HepG2 (cell line): Measurements from ENCODE around the gene BATF3. TPM values are rescaled to one million over a fixed set of nuclear protein-coding genes. Genes with fewer than 3 reads are reported as not detected.

Source experiments
- ATAC-seq: fragments of 200-7000 bp; cut with Tn5 transposase; 3 replicates; pipeline ENCODE4 v1.9.1; 2020; ENCODE audit warnings: mild to moderate bottlenecking, moderate library complexity
- BruUV-seq: library from RNA; stranded (reverse); fragments of 400-500 nt; replicated peaks from 2 replicates; lab custom pipeline; 2021; lab: Mats Ljungman, UMichigan
- CTCF ChIA-PET: fragments of 300-600 bp; formaldehyde crosslinking; extraction: SDS; loops from one replicate; lab custom pipeline; 2021; ENCODE audit warnings: low total read pairs, inconsistent platforms, low intra/inter-chr PET ratio; lab: Yijun Ruan, JAX
- POLR2A ChIA-PET: fragments of 350-600 bp; sonication (Branson Sonifier 250); formaldehyde crosslinking; loops from one replicate; lab custom pipeline; 2020; ENCODE audit warnings: antibody characterized with exemption, inconsistent platforms; lab: Yijun Ruan, JAX
- DNase-seq: peaks from one replicate; pipeline ENCODE4 v3.0.0-alpha.2; 2015; ENCODE audit warnings: low spot score
- FAIRE-seq: peaks from 3 replicates; lab custom pipeline; 2011; peaks lifted over from hg19 to GRCh38; lab: Jason Lieb, UNC
- H2AFZ ChIP-seq: one replicate; pipeline ENCODE4 v1.6.1; 2011; ENCODE audit warnings: low read length, inconsistent platforms
- H3K27ac ChIP-seq: fragments of 300-600 bp; 3 replicates; pipeline ENCODE4 v1.8.0; 2011; ENCODE audit warnings: mixed run types, mild to moderate bottlenecking, mixed read lengths, low read length, inconsistent platforms; ENCODE audit not compliant: insufficient read depth; ENCODE audit errors: extremely low read length
- H3K27me3 ChIP-seq, 2 experiments: fragments of 200-600 bp in 1 of 2; 2 replicates in 1 of 2; 3 replicates in 1 of 2; pipeline versions ENCODE4 v1.6.0 to v1.8.0; 2011; ENCODE audit warnings: low read length in 2 of 2, mild to moderate bottlenecking in 2 of 2, moderate library complexity in 2 of 2, inconsistent platforms in 1 of 2; ENCODE audit not compliant: insufficient read depth in 2 of 2, control insufficient read depth in 1 of 2
- H3K36me3 ChIP-seq, 2 experiments: fragments of 200-600 bp in 1 of 2; replicated peaks in 1 of 2; 2 replicates in 1 of 2; 3 replicates in 1 of 2; pipeline versions ENCODE4 v1.5.1 to v1.8.0; 2011; ENCODE audit warnings: low read length in 2 of 2, inconsistent platforms in 1 of 2; ENCODE audit not compliant: insufficient read depth in 2 of 2, control insufficient read depth in 1 of 2
- H3K4me1 ChIP-seq: 2 replicates; pipeline ENCODE4 v1.5.1; 2012; ENCODE audit warnings: low read length, inconsistent platforms; ENCODE audit not compliant: insufficient read depth
- H3K4me2 ChIP-seq: 2 replicates; pipeline ENCODE4 v1.6.0; 2011; ENCODE audit warnings: low read depth, low read length, inconsistent platforms
- H3K4me3 ChIP-seq, 3 experiments: fragments of 200-600 bp in 1 of 3; sonication (generic), shearing (Covaris generic) in 1 of 3; replicated peaks in 1 of 3; 2 replicates each; pipeline ENCODE4 v1.5.1; 2011 to 2016; ENCODE audit warnings: low read length in 3 of 3, inconsistent platforms in 2 of 3, low read depth in 2 of 3, mild to moderate bottlenecking in 2 of 3, control low read depth in 1 of 3, mixed read lengths in 1 of 3; ENCODE audit not compliant: insufficient read depth in 1 of 3
- H3K79me2 ChIP-seq: one replicate; pipeline ENCODE4 v1.6.1; 2011; ENCODE audit warnings: low read length, inconsistent platforms; ENCODE audit not compliant: insufficient read depth
- H3K9ac ChIP-seq: 2 replicates; pipeline ENCODE4 v1.6.0; 2011; ENCODE audit warnings: mild to moderate bottlenecking, low read depth, low read length, inconsistent platforms; ENCODE audit not compliant: insufficient read depth
- H3K9me3 ChIP-seq: 2 replicates; pipeline ENCODE4 v1.5.1; 2012; ENCODE audit warnings: mild to moderate bottlenecking, low read length
- H4K20me1 ChIP-seq: 2 replicates; pipeline ENCODE4 v1.6.0; 2011; ENCODE audit warnings: inconsistent platforms, mild to moderate bottlenecking, low read length, moderate library complexity; ENCODE audit not compliant: insufficient read depth
- AKNA ChIP-seq: sonication (generic); formaldehyde crosslinking; IDR thresholded peaks from 2 replicates; pipeline ENCODE4 v1.4.0; 2020; ENCODE audit warnings: missing genetic modification reagents, borderline replicate concordance
- CREB1 ChIP-seq, 2 experiments: fragments of 450-650 bp in 1 of 2; IDR thresholded peaks; 2 replicates each; pipeline ENCODE4 v1.6.1; 2016 to 2017; ENCODE audit warnings: control low read depth in 1 of 2, mild to moderate bottlenecking in 1 of 2, missing compliant biosample characterization in 1 of 2, missing genetic modification characterization in 1 of 2
- MIER3 ChIP-seq: IDR thresholded peaks from 2 replicates; pipeline ENCODE4 v1.6.1; 2016; ENCODE audit warnings: missing compliant biosample characterization, borderline replicate concordance
- SIN3A ChIP-seq: IDR thresholded peaks from 2 replicates; pipeline ENCODE4 v1.6.1; 2011; ENCODE audit warnings: low read depth, mild to moderate bottlenecking, control low read depth, low read length, borderline replicate concordance
- SOX5 ChIP-seq: IDR thresholded peaks from 2 replicates; pipeline ENCODE4 v1.6.1; 2016; ENCODE audit warnings: borderline replicate concordance
- THYN1 ChIP-seq: sonication (generic); formaldehyde crosslinking; IDR thresholded peaks from 2 replicates; pipeline ENCODE4 v1.8.1; 2023; ENCODE audit warnings: low read depth, mild to moderate bottlenecking, moderate library complexity, missing genetic modification reagents, borderline replicate concordance
- ZNF101 ChIP-seq: sonication (generic); formaldehyde crosslinking; IDR thresholded peaks from 2 replicates; pipeline ENCODE4 v1.4.0; 2020; ENCODE audit warnings: mild to moderate bottlenecking, low read depth, missing genetic modification reagents, borderline replicate concordance
- ZSCAN25 ChIP-seq: sonication (generic); formaldehyde crosslinking; IDR thresholded peaks from 2 replicates; pipeline ENCODE4 v1.8.0; 2022; ENCODE audit warnings: mild to moderate bottlenecking, missing genetic modification reagents
- ZSCAN9 ChIP-seq: IDR thresholded peaks from 2 replicates; pipeline ENCODE4 v1.6.1; 2016; ENCODE audit warnings: borderline replicate concordance
- WGBS: methylation state at CpG from one replicate; pipeline ENCODE4 v1.1.6; 2017; ENCODE audit warnings: low lambda C conversion rate; 5-methylcytosine and 5-hydroxymethylcytosine counted together
- in situ Hi-C: cut with HindIII; loops from 2 replicates; pipeline ENCODE4 v1.10.0; 2017; ENCODE audit warnings: low pct_unique_long_range_greater_than_20kb; ENCODE audit not compliant: extremely low pct_ligation_motif_present
- intact Hi-C: fragments of 100-400 bp; cut with micrococcal nuclease; formaldehyde crosslinking; loops from one replicate; pipeline ENCODE4 v1.10.0; 2022; ENCODE audit not compliant: unreplicated experiment
- polyA plus RNA-seq, 8 experiments: library from polyadenylated mRNA; depleted of rRNA in 3 of 8; stranded (reverse) in 7 of 8; unstranded in 1 of 8; fragments of >200 nt; fragmentation: Illumina TruSeq in 4 of 8; extraction: Trizol in 4 of 8; gene quantifications; 2 replicates each; pipeline versions ENCODE4 v1.2.1 to v1.2.3, GENCODE V29; 2011 to 2016; ENCODE audit warnings: low read depth in 4 of 8, missing spikeins in 1 of 8, mixed read lengths in 1 of 8; ENCODE audit not compliant: insufficient read depth in 1 of 8
- total RNA-seq, 5 experiments: library from RNA; depleted of rRNA; stranded (reverse); fragments of >200 nt; fragmentation: Illumina TruSeq; extraction: Trizol; gene quantifications; 2 replicates each; pipeline ENCODE4 v1.2.3, GENCODE V29; 2016; ENCODE audit warnings: low read depth in 1 of 5

The BATF3 gene
- total and polyA plus RNA-seq, 2 of the 13 experiments (the other 11 are each of a cell fraction or from before 2014, with no cell fraction given) = 0.13 TPM; not detected in 1

- Histone ChIP-seq H3K36me3 (no peaks in the 10 kb centered on the region), H3K9ac (no peak overlapping the region), H3K4me1 (peaks cover 26% of the 10 kb centered on the region), H3K4me2 (no peak overlapping the region), H3K79me2 (no peaks in the 10 kb centered on the region), H3K9me3 (no peaks in the 10 kb centered on the region), H3K4me3 (no peak overlapping the region), H2AFZ (no peak overlapping the region), H3K27ac (no peak overlapping the region), H4K20me1 (no peaks in the 10 kb centered on the region), H3K27me3 (peaks cover 2 to 26% of the 10 kb centered on the region in 2 experiments; a peak in 3 of 5 replicates)
- in situ Hi-C loops = no loop called here
- FAIRE-seq = no peak
- POLR2A ChIA-PET = no interaction called here
- 43% methylated on average over 10 of the region's 12 CpGs for WGBS
- DNase-seq = no peak
- no TSS peak for BruUV-seq
- intact Hi-C loops = no loop called here
- ATAC-seq = no peak
- TF ChIP-seq ZSCAN25 (CRISPR knock-in tag) (peak; percentile 72; the same call in 1 of the 2 replicates), CREB1 (IDR thresholded peaks at IDR 0.05) (no peak), CREB1 (CRISPR knock-in tag; IDR thresholded peaks at IDR 0.05) (no peak)
- CTCF ChIA-PET = no interaction called here
Measured at GRCh38 chr1:212671342-212672031, 28.2 kb downstream of the BATF3 start.

- Histone ChIP-seq H3K79me2 (no peaks in the 10 kb centered on the region), H3K4me1 (peaks cover 30% of the 10 kb centered on the region), H4K20me1 (no peaks in the 10 kb centered on the region), H3K4me3 (no peak overlapping the region), H2AFZ (no peak overlapping the region), H3K27ac (no peak overlapping the region), H3K9me3 (no peaks in the 10 kb centered on the region), H3K4me2 (no peak overlapping the region), H3K27me3 (peaks cover 3 to 32% of the 10 kb centered on the region in 2 experiments; a peak in 4 of 5 replicates), H3K9ac (no peak overlapping the region), H3K36me3 (no peaks in the 10 kb centered on the region)
- intact Hi-C loops = no loop called here
- no peak for ATAC-seq
- ChIA-PET POLR2A (no interaction called here), CTCF (no interaction called here)
- no TSS peak for BruUV-seq
- no peak for FAIRE-seq
- in situ Hi-C loops = no loop called here
- no peak for DNase-seq
- no peak for TF ChIP-seq SIN3A
- no peak for TF ChIP-seq AKNA (CRISPR knock-in tag)
- TF ChIP-seq ZNF101 (CRISPR knock-in tag) = no peak
- no peak for TF ChIP-seq ZSCAN9 (CRISPR knock-in tag)
- TF ChIP-seq THYN1 (CRISPR knock-in tag) = no peak
- no peak for TF ChIP-seq SOX5 (CRISPR knock-in tag)
- TF ChIP-seq MIER3 (CRISPR knock-in tag) = no peak
Measured at GRCh38 chr1:212670882-212671281, 28.8 kb downstream of the BATF3 start.
